Left colon (tissue), 2 donors: Measurements from ENCODE around the gene SEMA5A. TPM values are rescaled to one million over a fixed set of nuclear protein-coding genes. Genes with fewer than 3 reads are reported as not detected.

Source experiments
- ATAC-seq: fragments of 200-7000 bp; cut with Tn5 transposase; one replicate; pipeline ENCODE4 v1.9.1; 2020; ENCODE audit warnings: mild to moderate bottlenecking, moderate library complexity
- DNase-seq, 2 donors: peaks; one replicate each; pipeline ENCODE4 v3.0.0-alpha.2; 2020
- intact Hi-C, 2 donors: fragments of 100-400 bp; cut with DNase I in 1 of 2; cut with micrococcal nuclease in 1 of 2; formaldehyde crosslinking; loops; one replicate each; pipeline versions ENCODE4 v1.11.2 to v1.14.0; 2022; cut with DNase I, micrococcal nuclease
- total RNA-seq, 2 donors: library from RNA; stranded (reverse); fragmentation: NEBNext Ultra II Directional; extraction: Animal tissue kit (Norgen Biotek cat#: 25700); gene quantifications; one replicate each; pipeline ENCODE4 v1.2.1, GENCODE V29; 2021
- donor health status: DM: no; HTN: no; CAD: no.
- donor health status: DM: yes; HTN: yes; CAD: no.

SEMA5A gene
- total RNA-seq, 2 donors from 2014 or later, result 33.8 to 37.4 TPM

GRCh38 chr5:9495121-9495520 lies 50.8 kb downstream of the SEMA5A start:
- DNase-seq (no peak), ATAC-seq (no peak)
- intact Hi-C loops, result no loop called here

- ATAC-seq (no peak), DNase-seq (no peak)
These were observed 51.6 kb downstream of the SEMA5A start for GRCh38 chr5:9494301-9494700.

GRCh38 chr5:9490494-9491097 lies 55.3 kb downstream of the SEMA5A start:
- DNase-seq (no peak), ATAC-seq (no peak)
- intact Hi-C loops, result no loop called here

More at GRCh38 chr5:9494301-9494700, 51.6 kb downstream of the SEMA5A start:
- intact Hi-C loops, result no loop called here

- DNase-seq, result no peak
- ATAC-seq, result no peak
- intact Hi-C loops, result no loop called here
These were observed 62.1 kb downstream of the SEMA5A start for GRCh38 chr5:9483779-9484178.

- intact Hi-C loops, result no loop called here
- DNase-seq (no peak), ATAC-seq (no peak)
These were observed 62.6 kb downstream of the SEMA5A start for GRCh38 chr5:9483243-9483642.

GRCh38 chr5:9482381-9482780 lies 63.5 kb downstream of the SEMA5A start:
- ATAC-seq, result no peak
- intact Hi-C loops, result no loop called here

GRCh38 chr5:9480499-9480898 lies 65.4 kb downstream of the SEMA5A start:
- intact Hi-C loops, result no loop called here
- ATAC-seq, result no peak
- no peak for DNase-seq

More at GRCh38 chr5:9482381-9482780, 63.5 kb downstream of the SEMA5A start:
- DNase-seq, result no peak

- no peak for DNase-seq
- no peak for ATAC-seq
- intact Hi-C loops, result no loop called here
These were observed 65.9 kb downstream of the SEMA5A start for GRCh38 chr5:9479990-9480389.

- intact Hi-C loops, result no loop called here
- DNase-seq (no peak), ATAC-seq (no peak)
These were observed 66.5 kb downstream of the SEMA5A start for GRCh38 chr5:9479361-9479760.

GRCh38 chr5:9477537-9477936 lies 68.3 kb downstream of the SEMA5A start:
- ATAC-seq (no peak), DNase-seq (no peak)
- intact Hi-C loops, result no loop called here

GRCh38 chr5:9474219-9475002 lies 71.5 kb downstream of the SEMA5A start:
- intact Hi-C loops, result no loop called here
- no peak for ATAC-seq
- no peak for DNase-seq

GRCh38 chr5:9473624-9474023 lies 72.3 kb downstream of the SEMA5A start:
- ATAC-seq, result no peak

GRCh38 chr5:9470410-9470809 lies 75.5 kb downstream of the SEMA5A start:
- no peak for DNase-seq
- intact Hi-C loops, result no loop called here
- no peak for ATAC-seq

More at GRCh38 chr5:9473624-9474023, 72.3 kb downstream of the SEMA5A start:
- DNase-seq, result no peak
- intact Hi-C loops, result no loop called here

- intact Hi-C loops, result no loop called here
- DNase-seq (no peak), ATAC-seq (no peak)
These were observed 77.9 kb downstream of the SEMA5A start for GRCh38 chr5:9468060-9468388.

GRCh38 chr5:9467199-9468059 lies 78.4 kb downstream of the SEMA5A start:
- ATAC-seq, result no peak
- intact Hi-C loops, result no loop called here
- DNase-seq, result no peak

- DNase-seq, result no peak
- intact Hi-C loops, result no loop called here
- no peak for ATAC-seq
These were observed 79.2 kb downstream of the SEMA5A start for GRCh38 chr5:9466697-9467096.

- intact Hi-C loops, result no loop called here
- DNase-seq, result no peak
- no peak for ATAC-seq
These were observed 81.4 kb downstream of the SEMA5A start for GRCh38 chr5:9464478-9464877.

- intact Hi-C loops, result no loop called here
- ATAC-seq (no peak), DNase-seq (no peak)
These were observed 83.8 kb downstream of the SEMA5A start for GRCh38 chr5:9462109-9462508.

- DNase-seq (no peak), ATAC-seq (no peak)
- intact Hi-C loops, result no loop called here
These were observed 84.8 kb downstream of the SEMA5A start for GRCh38 chr5:9460885-9461645.
